Measurements from ENCODE around the gene PNPLA7.
"Not testable (repeated sequence)": the region's sequence is repeated elsewhere in the genome, so short reads cannot be mapped to it uniquely, and the experiment has no call there.

DNA sequence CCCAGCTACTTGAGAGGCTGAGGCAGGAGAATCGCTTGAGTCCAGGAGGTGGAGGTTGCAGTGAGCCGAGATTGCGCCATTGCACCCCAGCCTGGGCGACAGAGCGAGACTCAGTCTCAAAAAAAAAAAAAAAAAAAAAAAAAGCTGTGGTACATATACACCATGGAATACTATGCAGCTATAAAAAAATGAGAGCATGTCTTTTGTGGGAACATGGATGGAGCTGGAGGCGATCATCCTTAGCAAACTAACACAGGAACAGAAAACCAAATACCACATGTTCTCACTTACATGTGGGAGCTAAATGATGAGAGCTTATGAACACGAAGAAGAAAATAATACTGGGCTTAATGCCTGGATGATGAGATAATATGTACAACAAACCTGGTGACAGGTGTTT lies 46.4 kb upstream of the PNPLA7 start:
- TF ChIP-seq FOXM1 (IDR thresholded peaks at IDR 0.05; ENCODE audit: borderline replicate concordance); ARNT (IDR thresholded peaks at IDR 0.05): not testable (repeated sequence)
- TF ChIP-seq, protein P1, sequence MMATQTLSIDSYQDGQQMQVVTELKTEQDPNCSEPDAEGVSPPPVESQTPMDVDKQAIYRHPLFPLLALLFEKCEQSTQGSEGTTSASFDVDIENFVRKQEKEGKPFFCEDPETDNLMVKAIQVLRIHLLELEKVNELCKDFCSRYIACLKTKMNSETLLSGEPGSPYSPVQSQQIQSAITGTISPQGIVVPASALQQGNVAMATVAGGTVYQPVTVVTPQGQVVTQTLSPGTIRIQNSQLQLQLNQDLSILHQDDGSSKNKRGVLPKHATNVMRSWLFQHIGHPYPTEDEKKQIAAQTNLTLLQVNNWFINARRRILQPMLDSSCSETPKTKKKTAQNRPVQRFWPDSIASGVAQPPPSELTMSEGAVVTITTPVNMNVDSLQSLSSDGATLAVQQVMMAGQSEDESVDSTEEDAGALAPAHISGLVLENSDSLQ (IDR thresholded peaks at IDR 0.05): not testable (repeated sequence)

All from HEK293T (cell line).